ENCODE data around the gene RPRML.

The RPRML gene

GRCh38 chr17:46950342-46950996 is 28.6 kb downstream of the RPRML start:
- H3F3A ChIP-seq (ENCODE audit: insufficient read depth, low read length), result no peaks in the 10 kb centered on the region
- no peak for TF ChIP-seq CTCF (IDR thresholded peaks at IDR 0.05; ENCODE audit: low read length)
- no peak overlapping the region for H3K9ac ChIP-seq (ENCODE audit: low read length)
- H3K9me2 ChIP-seq (replicated peaks; ENCODE audit: insufficient read depth, low read length), result no peaks in the 10 kb centered on the region
- no peaks in the 10 kb centered on the region for H3K27me3 ChIP-seq (replicated peaks; ENCODE audit: insufficient read depth, low read length)
- no peaks in the 10 kb centered on the region for H3K9me3 ChIP-seq (replicated peaks; ENCODE audit: insufficient read depth, low read length)
- no peaks in the 10 kb centered on the region for H3K79me2 ChIP-seq (ENCODE audit: low read length)
- H4K20me1 ChIP-seq (ENCODE audit: insufficient read depth, low read length), result no peaks in the 10 kb centered on the region
- no peak overlapping the region for H3K4me3 ChIP-seq (ENCODE audit: low read length)
- no peak overlapping the region for H3K27ac ChIP-seq (ENCODE audit: low read length)
- H3K4me2 ChIP-seq (ENCODE audit: low read depth, low read length), result no peak overlapping the region
- H2AFZ ChIP-seq (ENCODE audit: low read length), result no peak overlapping the region
- no peak for DNase-seq
- H3K36me3 ChIP-seq (replicated peaks; ENCODE audit: insufficient read depth, low read length), result no peaks in the 10 kb centered on the region
- no peaks in the 10 kb centered on the region for H3K4me1 ChIP-seq (ENCODE audit: low read length)

- Histone ChIP-seq H2AFZ (ENCODE audit: low read length) (no peak overlapping the region), H3K27ac (ENCODE audit: low read length) (no peak overlapping the region), H3K9ac (ENCODE audit: low read length) (no peak overlapping the region), H3K4me1 (ENCODE audit: low read length) (no peaks in the 10 kb centered on the region), H3K9me3 (replicated peaks; ENCODE audit: insufficient read depth, low read length) (no peaks in the 10 kb centered on the region), H3F3A (ENCODE audit: insufficient read depth, low read length) (no peaks in the 10 kb centered on the region), H3K9me2 (replicated peaks; ENCODE audit: insufficient read depth, low read length) (no peaks in the 10 kb centered on the region), H3K36me3 (replicated peaks; ENCODE audit: insufficient read depth, low read length) (no peaks in the 10 kb centered on the region), H3K79me2 (ENCODE audit: low read length) (no peaks in the 10 kb centered on the region), H3K4me2 (ENCODE audit: low read depth, low read length) (no peak overlapping the region), H4K20me1 (ENCODE audit: insufficient read depth, low read length) (no peaks in the 10 kb centered on the region), H3K27me3 (replicated peaks; ENCODE audit: insufficient read depth, low read length) (no peaks in the 10 kb centered on the region), H3K4me3 (ENCODE audit: low read length) (no peak overlapping the region)
- DNase-seq, result no peak
- TF ChIP-seq EZH2 (optimal IDR thresholded peaks at IDR 0.05; ENCODE audit: low read depth, low read length) (no peak), EZH2phosphoT487 (IDR thresholded peaks at IDR 0.05; ENCODE audit: low read length) (no peak), CTCF (IDR thresholded peaks at IDR 0.05; ENCODE audit: low read length) (no peak)
Measured at GRCh38 chr17:46949291-46950174, 29.5 kb downstream of the RPRML start.

- Histone ChIP-seq H3K27me3 (replicated peaks; ENCODE audit: insufficient read depth, low read length) (no peaks in the 10 kb centered on the region), H3K9me3 (replicated peaks; ENCODE audit: insufficient read depth, low read length) (no peaks in the 10 kb centered on the region), H3K4me2 (ENCODE audit: low read depth, low read length) (no peak overlapping the region), H2AFZ (ENCODE audit: low read length) (no peak overlapping the region), H3K9ac (ENCODE audit: low read length) (no peak overlapping the region), H3K4me3 (ENCODE audit: low read length) (no peak overlapping the region), H4K20me1 (ENCODE audit: insufficient read depth, low read length) (no peaks in the 10 kb centered on the region), H3K4me1 (ENCODE audit: low read length) (no peaks in the 10 kb centered on the region), H3F3A (ENCODE audit: insufficient read depth, low read length) (no peaks in the 10 kb centered on the region), H3K79me2 (ENCODE audit: low read length) (no peaks in the 10 kb centered on the region), H3K36me3 (replicated peaks; ENCODE audit: insufficient read depth, low read length) (no peaks in the 10 kb centered on the region), H3K9me2 (replicated peaks; ENCODE audit: insufficient read depth, low read length) (no peaks in the 10 kb centered on the region), H3K27ac (ENCODE audit: low read length) (no peak overlapping the region)
- TF ChIP-seq EZH2 (optimal IDR thresholded peaks at IDR 0.05; ENCODE audit: low read depth, low read length), result no peak
- no peak for TF ChIP-seq EZH2phosphoT487 (IDR thresholded peaks at IDR 0.05; ENCODE audit: low read length)
- DNase-seq, result no peak
Measured at GRCh38 chr17:46948544-46948943, 30.5 kb downstream of the RPRML start.

DNA sequence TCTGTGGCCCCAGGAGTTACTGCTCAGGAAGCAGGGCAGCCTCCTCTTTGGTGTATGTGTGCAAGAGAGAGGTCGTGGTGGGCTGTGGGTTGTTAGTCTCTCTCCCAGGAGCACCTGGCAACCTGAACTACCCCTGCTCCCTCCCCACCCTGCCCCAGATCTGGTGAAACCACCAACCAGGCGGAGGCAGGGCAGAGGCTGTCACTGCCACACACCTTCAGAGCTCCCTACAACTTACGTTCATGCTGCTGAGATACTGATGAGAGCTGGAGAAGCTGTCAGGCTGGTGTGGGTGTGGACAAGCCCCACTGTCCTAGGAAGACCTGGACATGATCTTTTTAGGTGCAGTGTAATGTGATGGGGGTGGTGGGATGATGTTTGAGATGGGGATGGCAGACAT is 31.8 kb downstream of the RPRML start:
- Histone ChIP-seq H3F3A (ENCODE audit: insufficient read depth, low read length) (no peaks in the 10 kb centered on the region), H3K27me3 (replicated peaks; ENCODE audit: insufficient read depth, low read length) (no peaks in the 10 kb centered on the region), H3K9ac (ENCODE audit: low read length) (no peak overlapping the region), H3K4me1 (ENCODE audit: low read length) (no peaks in the 10 kb centered on the region), H2AFZ (ENCODE audit: low read length) (no peak overlapping the region), H3K4me3 (ENCODE audit: low read length) (no peak overlapping the region), H3K27ac (ENCODE audit: low read length) (no peak overlapping the region), H3K9me2 (replicated peaks; ENCODE audit: insufficient read depth, low read length) (no peaks in the 10 kb centered on the region), H3K9me3 (replicated peaks; ENCODE audit: insufficient read depth, low read length) (no peaks in the 10 kb centered on the region), H3K36me3 (replicated peaks; ENCODE audit: insufficient read depth, low read length) (no peaks in the 10 kb centered on the region), H3K79me2 (ENCODE audit: low read length) (no peaks in the 10 kb centered on the region), H4K20me1 (ENCODE audit: insufficient read depth, low read length) (no peaks in the 10 kb centered on the region), H3K4me2 (ENCODE audit: low read depth, low read length) (no peak overlapping the region)
- DNase-seq, result no peak
- TF ChIP-seq EZH2phosphoT487 (IDR thresholded peaks at IDR 0.05; ENCODE audit: low read length) (no peak), CTCF (IDR thresholded peaks at IDR 0.05; ENCODE audit: low read length) (no peak), EZH2 (optimal IDR thresholded peaks at IDR 0.05; ENCODE audit: low read depth, low read length) (no peak)
